Sigmoid colon (tissue), 7 donors: ENCODE measurements around the gene TFEB. TPM values are rescaled to one million over a fixed set of nuclear protein-coding genes. Genes with fewer than 3 reads are reported as not detected.

Source experiments
- DNase-seq: peaks from one replicate; pipeline ENCODE4 v3.0.0-alpha.2; 2019
- H3K27ac ChIP-seq, 4 donors: fragments of 200-600 bp; sonication (generic); one replicate each; pipeline ENCODE4 v1.5.1; 2016 to 2019; ENCODE audit warnings: mild to moderate bottlenecking in 1 of 4
- H3K27me3 ChIP-seq, 3 donors: fragments of 200-600 bp; sonication (generic); one replicate each; pipeline ENCODE4 v1.5.1; 2019; ENCODE audit warnings: mild to moderate bottlenecking in 1 of 3
- H3K36me3 ChIP-seq, 4 donors: fragments of 200-600 bp; sonication (generic); one replicate each; pipeline ENCODE4 v1.5.1; 2016 to 2019
- H3K4me1 ChIP-seq, 4 donors: fragments of 200-600 bp; sonication (generic); one replicate each; pipeline ENCODE4 v1.5.1; 2017 to 2019
- H3K4me3 ChIP-seq, 4 donors: fragments of 200-600 bp; sonication (generic); one replicate each; pipeline ENCODE4 v1.5.1; 2017 to 2019; ENCODE audit warnings: mild to moderate bottlenecking in 2 of 4, moderate library complexity in 1 of 4
- H3K9me3 ChIP-seq, 4 donors: fragments of 200-600 bp in 3 of 4; sonication (generic) in 3 of 4; one replicate each; pipeline versions ENCODE4 v1.5.1 to v1.6.1; 2013 to 2019
- CTCF ChIP-seq, 4 experiments: fragments of 450-650 bp in 3 of 4; fragments of 200-600 bp in 1 of 4; IDR thresholded peaks; one replicate each; pipeline ENCODE4 v1.5.1; 2016 to 2019; ENCODE audit warnings: antibody characterized with exemption in 4 of 4, mild to moderate bottlenecking in 3 of 4, moderate library complexity in 2 of 4
- EP300 ChIP-seq, 4 donors: sonication (generic); formaldehyde crosslinking; IDR thresholded peaks; one replicate each; pipeline ENCODE4 v1.6.1; 2017; ENCODE audit warnings: antibody characterized with exemption in 4 of 4
- POLR2A ChIP-seq, 2 donors: fragments of 450-650 bp; IDR thresholded peaks; one replicate each; pipeline ENCODE4 v1.6.1; 2016; ENCODE audit warnings: antibody characterized with exemption in 2 of 2, mild to moderate bottlenecking in 2 of 2, moderate library complexity in 2 of 2
- POLR2AphosphoS5 ChIP-seq, 4 donors: sonication (generic); formaldehyde crosslinking; IDR thresholded peaks; one replicate each; pipeline ENCODE4 v1.6.1; 2017; ENCODE audit warnings: antibody characterized with exemption in 4 of 4
- WGBS, 2 donors: extraction: QIAGEN DNeasy Blood & Tissue Kit; methylation state at CpG; one replicate each; pipeline ENCODE4 v1.1.7; 2013; 5-methylcytosine and 5-hydroxymethylcytosine counted together
- intact Hi-C: fragments of 100-400 bp; cut with DNase I; formaldehyde crosslinking; loops from one replicate; pipeline ENCODE4 v1.15.1; 2023
- polyA plus RNA-seq, 3 donors: library from polyadenylated mRNA; stranded (reverse); fragments of 200-250 nt; gene quantifications; one replicate each; pipeline ENCODE4 v1.2.3, GENCODE V29; 2013
- total RNA-seq, 4 donors: library from RNA; depleted of rRNA; stranded (reverse); fragments of >200 nt; gene quantifications; one replicate each; pipeline ENCODE4 v1.1.0, GENCODE V29; 2016
- donor health status: healthy with polysubstance abuse.
- donor health status: Bipolar disorder and iron deficiency.
- donor health status: healthy.

The TFEB gene
- total and polyA plus RNA-seq, 7 donors: 21.0 to 40.9 (median 28.2) TPM

- 89 to 93% methylated on average over 2 of the region's 2 CpGs for WGBS, 2 donors
- Histone ChIP-seq H3K4me3 (no peak overlapping the region), H3K27me3 (no peaks in the 10 kb centered on the region), H3K4me1 (peaks cover 0 to 94% (median 80%) of the 10 kb centered on the region in 4 donors), H3K9me3 (no peaks in the 10 kb centered on the region), H3K27ac (no peak overlapping the region), H3K36me3 (no peaks in the 10 kb centered on the region)
- intact Hi-C loops: loop anchor here (5.0 kb wide), 1 partner anchor 78 kb away; the partner anchor contains the start of gene TOMM6
- no peak for DNase-seq
- TF ChIP-seq EP300 (IDR thresholded peaks at IDR 0.05): no peak
- no peak for TF ChIP-seq POLR2AphosphoS5 (IDR thresholded peaks at IDR 0.05)
- no peak for TF ChIP-seq CTCF (IDR thresholded peaks at IDR 0.05)
- no peak for TF ChIP-seq POLR2A (IDR thresholded peaks at IDR 0.05)
These were observed 26.0 kb downstream of the TFEB start for GRCh38 chr6:41709375-41709774.

GRCh38 chr6:41708856-41709255 is 26.6 kb downstream of the TFEB start:
- peak overlapping the region in 1 of 4 donors; percentile 4 for H3K27ac ChIP-seq
- H3K27me3 ChIP-seq: no peaks in the 10 kb centered on the region
- intact Hi-C loops: loop anchor here (5.0 kb wide), 1 partner anchor 78 kb away; the partner anchor contains the start of gene TOMM6
- no peaks in the 10 kb centered on the region for H3K9me3 ChIP-seq
- TF ChIP-seq EP300 (IDR thresholded peaks at IDR 0.05) (no peak), POLR2AphosphoS5 (IDR thresholded peaks at IDR 0.05) (no peak), POLR2A (IDR thresholded peaks at IDR 0.05) (no peak), CTCF (IDR thresholded peaks at IDR 0.05) (no peak)
- no peak for DNase-seq
- H3K36me3 ChIP-seq: no peaks in the 10 kb centered on the region
- peaks cover 0 to 94% (median 81%) of the 10 kb centered on the region in 4 donors for H3K4me1 ChIP-seq
- WGBS, 2 donors: 95 to 97% methylated on average over 3 of the region's 3 CpGs
- H3K4me3 ChIP-seq: no peak overlapping the region

- Histone ChIP-seq H3K4me1 (peaks cover 0 to 94% (median 79%) of the 10 kb centered on the region in 4 donors), H3K27ac (peak overlapping the region; percentile 84 to 92 (median 88)), H3K9me3 (no peaks in the 10 kb centered on the region), H3K36me3 (peaks cover 0 to 2% (median 0%) of the 10 kb centered on the region in 4 donors), H3K4me3 (no peak overlapping the region), H3K27me3 (no peaks in the 10 kb centered on the region)
- TF ChIP-seq POLR2A (IDR thresholded peaks at IDR 0.05) (no peak), CTCF (IDR thresholded peaks at IDR 0.05) (no peak), EP300 (IDR thresholded peaks at IDR 0.05) (no peak), POLR2AphosphoS5 (IDR thresholded peaks at IDR 0.05) (no peak)
- intact Hi-C loops: loop anchor here (5.0 kb wide), 1 partner anchor 80 kb away; the partner anchor contains the start of gene TOMM6
- 58 to 83% methylated on average over 14 of the region's 14 CpGs for WGBS, 2 donors
- DNase-seq: no peak
These were observed 27.7 kb downstream of the TFEB start for GRCh38 chr6:41707565-41708200.

- intact Hi-C loops: loop anchor here (1.0 to 5.0 kb wide), 2 partner anchors 28 to 80 kb away; partner anchors contain the start of genes TFEB and TOMM6
- no peaks in the 10 kb centered on the region for H3K27me3 ChIP-seq
- peak overlapping the region; percentile 84 to 92 (median 88) for H3K27ac ChIP-seq
- TF ChIP-seq EP300 (IDR thresholded peaks at IDR 0.05): no peak
- TF ChIP-seq POLR2AphosphoS5 (IDR thresholded peaks at IDR 0.05): peak in 3 of 4 donors; percentile 8 to 20 (median 16)
- TF ChIP-seq CTCF (IDR thresholded peaks at IDR 0.05): no peak
- TF ChIP-seq POLR2A (IDR thresholded peaks at IDR 0.05): no peak
- 70 to 85% methylated on average over 9 of the region's 9 CpGs for WGBS, 2 donors
- H3K36me3 ChIP-seq: peaks cover 0 to 4% (median 0%) of the 10 kb centered on the region in 4 donors
- peaks cover 0 to 89% (median 75%) of the 10 kb centered on the region in 4 donors for H3K4me1 ChIP-seq
- peak; percentile 85 for DNase-seq
- peak overlapping the region in 1 of 4 donors; percentile 5 for H3K4me3 ChIP-seq
- H3K9me3 ChIP-seq: no peaks in the 10 kb centered on the region
These were observed 28.4 kb downstream of the TFEB start for GRCh38 chr6:41706876-41707564.
